ENCODE measurements around the gene NPNT.

DNA sequence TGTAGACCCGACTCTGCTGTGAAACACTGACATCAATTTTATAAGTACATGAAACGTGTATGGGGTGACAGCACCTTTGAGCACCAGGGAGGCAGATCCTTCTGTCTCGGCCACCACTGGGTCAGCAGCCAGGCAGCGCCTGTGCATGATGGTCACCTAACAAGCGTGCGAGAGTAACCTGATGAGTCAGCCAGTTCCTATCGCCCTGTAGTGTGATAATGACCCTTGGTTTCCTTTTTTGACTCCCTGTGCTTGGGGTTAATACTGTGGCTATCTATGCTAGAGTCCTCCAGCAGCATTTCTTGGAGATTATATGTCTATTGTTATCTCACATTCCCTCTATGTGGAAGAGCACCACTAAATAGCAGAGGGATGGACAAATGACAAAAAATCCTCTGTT, 101.6 kb downstream of the NPNT start:
- no peak for TF ChIP-seq POLR2AphosphoS5 (IDR thresholded peaks at IDR 0.05)
- TF ChIP-seq, protein P1, sequence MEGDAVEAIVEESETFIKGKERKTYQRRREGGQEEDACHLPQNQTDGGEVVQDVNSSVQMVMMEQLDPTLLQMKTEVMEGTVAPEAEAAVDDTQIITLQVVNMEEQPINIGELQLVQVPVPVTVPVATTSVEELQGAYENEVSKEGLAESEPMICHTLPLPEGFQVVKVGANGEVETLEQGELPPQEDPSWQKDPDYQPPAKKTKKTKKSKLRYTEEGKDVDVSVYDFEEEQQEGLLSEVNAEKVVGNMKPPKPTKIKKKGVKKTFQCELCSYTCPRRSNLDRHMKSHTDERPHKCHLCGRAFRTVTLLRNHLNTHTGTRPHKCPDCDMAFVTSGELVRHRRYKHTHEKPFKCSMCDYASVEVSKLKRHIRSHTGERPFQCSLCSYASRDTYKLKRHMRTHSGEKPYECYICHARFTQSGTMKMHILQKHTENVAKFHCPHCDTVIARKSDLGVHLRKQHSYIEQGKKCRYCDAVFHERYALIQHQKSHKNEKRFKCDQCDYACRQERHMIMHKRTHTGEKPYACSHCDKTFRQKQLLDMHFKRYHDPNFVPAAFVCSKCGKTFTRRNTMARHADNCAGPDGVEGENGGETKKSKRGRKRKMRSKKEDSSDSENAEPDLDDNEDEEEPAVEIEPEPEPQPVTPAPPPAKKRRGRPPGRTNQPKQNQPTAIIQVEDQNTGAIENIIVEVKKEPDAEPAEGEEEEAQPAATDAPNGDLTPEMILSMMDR (IDR thresholded peaks at IDR 0.05), result no peak

All from suprapubic skin (tissue), 3 donors.